Retinal pigment epithelial cell (primary cell): ENCODE results near the gene C14orf119.

ENCODE experiments used
- DNase-seq: peaks from one replicate; pipeline ENCODE4 v3.0.0-alpha.2; 2010; ENCODE audit warnings: low read depth
- H3K4me3 ChIP-seq: 2 replicates; pipeline ENCODE4 v1.5.1; 2011; ENCODE audit warnings: mild to moderate bottlenecking, low read length, control low read depth, moderate library complexity
- CTCF ChIP-seq: conservative IDR thresholded peaks from 2 replicates; pipeline ENCODE4 v1.5.1; 2011; ENCODE audit warnings: low read depth, low read length, control low read depth, inconsistent platforms

The C14orf119 gene

GRCh38 chr14:23120541-23121251 lies 25.4 kb downstream of the C14orf119 start:
- peak; percentile 65 for DNase-seq
- TF ChIP-seq CTCF = peak; percentile 100
- H3K4me3 ChIP-seq = no peak overlapping the region

- peak; percentile 9 for TF ChIP-seq CTCF
- DNase-seq = peak; percentile 95
- no peak overlapping the region for H3K4me3 ChIP-seq
Observed at GRCh38 chr14:23121361-23121771, 26.1 kb downstream of the C14orf119 start.

GRCh38 chr14:23122086-23122485 lies 26.8 kb downstream of the C14orf119 start:
- DNase-seq = no peak
- TF ChIP-seq CTCF = no peak
- H3K4me3 ChIP-seq = no peak overlapping the region

GRCh38 chr14:23123419-23123818 lies 28.1 kb downstream of the C14orf119 start:
- no peak overlapping the region for H3K4me3 ChIP-seq
- no peak for TF ChIP-seq CTCF
- DNase-seq = no peak

- no peak overlapping the region for H3K4me3 ChIP-seq
- no peak for TF ChIP-seq CTCF
- no peak for DNase-seq
Observed at GRCh38 chr14:23124337-23124954, 29.1 kb downstream of the C14orf119 start.

- no peak for DNase-seq
- H3K4me3 ChIP-seq = no peak overlapping the region
- no peak for TF ChIP-seq CTCF
Observed at GRCh38 chr14:23125011-23125410, 29.7 kb downstream of the C14orf119 start.
